T-helper 1 cell treated with Interleukin-12 subunit alpha and Interleukin-12 subunit beta and Interleukin-4 antibody, amounts not matched to agents 30 μg/mL and 1 μg/mL, for 36 hours (primary cell): ENCODE results near the gene TMCC1.
"Not testable (repeated sequence)": the region's sequence is repeated elsewhere in the genome, so short reads cannot be mapped to it uniquely, and the experiment has no call there.

Experiments
- H3K27ac Mint-ChIP-seq: one replicate; pipeline ENCODE4 v1.8.0; 2021; ENCODE audit warnings: mild to moderate bottlenecking, mixed read lengths
- H3K27me3 Mint-ChIP-seq: one replicate; pipeline ENCODE4 v1.8.0; 2021; ENCODE audit warnings: low read depth, mixed read lengths
- H3K36me3 Mint-ChIP-seq: one replicate; pipeline ENCODE4 v1.8.0; 2021; ENCODE audit warnings: low read depth, mixed read lengths
- H3K4me1 Mint-ChIP-seq: one replicate; pipeline ENCODE4 v1.8.0; 2021; ENCODE audit warnings: low read depth, mixed read lengths
- H3K4me3 Mint-ChIP-seq: one replicate; pipeline ENCODE4 v1.8.0; 2021; ENCODE audit warnings: mild to moderate bottlenecking, moderate library complexity, mixed read lengths
- H3K9me3 Mint-ChIP-seq: one replicate; pipeline ENCODE4 v1.8.0; 2021; ENCODE audit warnings: mixed read lengths

Gene TMCC1

DNA sequence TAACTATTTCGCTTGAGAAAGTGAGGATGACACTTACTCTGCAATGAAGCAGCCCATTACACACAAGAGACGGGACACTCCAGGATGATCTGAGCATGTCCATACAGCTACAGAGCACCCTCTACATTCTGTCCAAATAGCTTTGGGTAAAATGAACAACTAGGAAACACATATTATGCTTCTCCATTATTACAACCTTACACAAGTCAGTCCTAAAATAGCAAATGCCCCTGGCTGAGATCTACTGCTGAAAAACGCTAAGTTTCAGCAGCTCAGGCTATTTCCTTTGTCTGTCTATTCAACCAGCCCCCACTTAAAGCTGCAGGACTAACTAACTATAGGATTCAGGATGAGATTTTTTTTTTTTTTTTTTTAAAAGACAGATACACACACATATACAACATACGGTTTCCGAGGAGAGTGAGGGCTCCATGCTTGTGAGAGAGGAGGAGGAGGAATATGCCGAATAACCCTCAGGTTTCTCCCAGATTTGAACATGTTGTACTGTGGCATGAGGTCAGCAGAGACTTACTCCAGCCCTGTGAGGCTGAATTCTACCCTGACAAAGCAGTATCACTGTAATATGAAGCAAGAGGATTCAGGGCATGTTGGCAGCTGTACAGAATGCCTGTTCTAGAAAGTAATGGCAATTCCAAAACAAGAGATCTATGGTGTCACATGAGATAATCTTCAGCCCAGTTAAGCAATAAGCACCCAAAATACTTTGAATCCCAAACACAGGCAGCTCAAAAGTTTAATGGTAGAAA lies 169.8 kb downstream of the TMCC1 start:
- Mint-ChIP-seq H3K9me3 (no peaks in the 10 kb centered on the region), H3K27ac (no peak overlapping the region)

DNA sequence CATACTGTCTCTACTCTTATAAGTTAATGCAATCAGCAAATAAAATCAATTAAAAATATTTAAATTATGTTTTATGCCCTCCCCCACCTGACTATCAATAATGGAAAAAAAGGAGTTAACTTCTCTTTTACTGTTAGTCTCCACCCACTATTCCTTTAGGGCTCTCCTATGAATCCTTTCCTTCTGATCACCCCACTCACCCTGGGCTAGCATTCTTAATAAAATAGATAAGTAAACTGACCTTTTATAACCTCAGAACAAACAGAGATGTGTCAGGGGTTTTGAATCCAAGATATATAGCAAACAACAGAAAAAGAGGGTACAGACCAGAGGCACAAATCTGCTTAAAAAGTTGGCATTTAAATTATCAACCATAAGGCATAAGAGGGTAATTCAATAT lies 171.0 kb downstream of the TMCC1 start:
- Mint-ChIP-seq H3K27me3 (no peaks in the 10 kb centered on the region), H3K9me3 (no peaks in the 10 kb centered on the region), H3K4me1 (no peaks in the 10 kb centered on the region), H3K27ac (no peak overlapping the region), H3K36me3 (no peaks in the 10 kb centered on the region), H3K4me3 (no peak overlapping the region)

More for the DNA sequence above, 169.8 kb downstream of the TMCC1 start:
- Mint-ChIP-seq H3K4me1 (no peaks in the 10 kb centered on the region), H3K36me3 (no peaks in the 10 kb centered on the region), H3K27me3 (no peaks in the 10 kb centered on the region), H3K4me3 (no peak overlapping the region)

DNA sequence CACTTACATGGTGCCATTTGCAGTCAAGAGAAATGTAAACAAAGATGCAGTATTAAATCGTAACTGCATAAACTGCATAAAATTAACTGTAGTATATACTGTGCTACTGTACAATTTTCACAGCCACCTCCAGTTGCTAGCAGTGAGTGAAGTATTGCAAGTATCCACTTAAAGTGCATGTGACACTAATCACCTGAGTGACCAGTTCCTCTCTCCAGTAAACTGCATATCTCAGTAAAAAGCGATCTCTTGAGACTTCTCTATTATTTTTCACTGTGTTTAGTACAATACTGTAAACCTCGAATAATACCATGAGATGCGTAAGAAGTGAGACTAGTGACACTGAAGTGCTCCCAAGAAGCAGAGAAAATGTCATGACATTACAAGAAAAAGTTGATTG lies 175.3 kb downstream of the TMCC1 start:
- no peaks in the 10 kb centered on the region for H3K27me3 Mint-ChIP-seq
- peaks cover 3% of the 10 kb centered on the region for H3K4me1 Mint-ChIP-seq
- no peaks in the 10 kb centered on the region for H3K9me3 Mint-ChIP-seq
- H3K27ac Mint-ChIP-seq = no peak overlapping the region
- H3K4me3 Mint-ChIP-seq = no peak overlapping the region
- H3K36me3 Mint-ChIP-seq = no peaks in the 10 kb centered on the region

DNA sequence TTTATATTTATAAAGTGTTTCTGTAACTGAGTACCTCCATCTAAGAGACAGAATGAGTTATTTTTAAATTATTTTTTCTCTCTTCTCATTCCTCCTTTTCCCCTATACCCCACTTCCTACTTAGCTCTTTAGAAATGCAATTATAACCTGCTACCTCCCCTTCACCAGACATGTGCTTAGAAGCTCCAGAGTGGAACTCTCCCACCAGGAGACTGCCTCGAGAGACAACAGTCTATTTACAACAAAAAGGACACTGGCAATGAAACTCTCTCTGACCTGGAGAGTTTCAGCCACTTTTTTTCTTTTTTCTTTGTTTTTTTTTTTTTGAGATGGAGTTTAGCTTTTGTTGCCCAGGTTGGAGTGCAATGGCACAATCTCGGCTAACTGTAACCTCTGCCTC lies 177.7 kb downstream of the TMCC1 start:
- Mint-ChIP-seq H3K27ac (no peak overlapping the region), H3K27me3 (no peaks in the 10 kb centered on the region), H3K4me3 (no peak overlapping the region)

DNA sequence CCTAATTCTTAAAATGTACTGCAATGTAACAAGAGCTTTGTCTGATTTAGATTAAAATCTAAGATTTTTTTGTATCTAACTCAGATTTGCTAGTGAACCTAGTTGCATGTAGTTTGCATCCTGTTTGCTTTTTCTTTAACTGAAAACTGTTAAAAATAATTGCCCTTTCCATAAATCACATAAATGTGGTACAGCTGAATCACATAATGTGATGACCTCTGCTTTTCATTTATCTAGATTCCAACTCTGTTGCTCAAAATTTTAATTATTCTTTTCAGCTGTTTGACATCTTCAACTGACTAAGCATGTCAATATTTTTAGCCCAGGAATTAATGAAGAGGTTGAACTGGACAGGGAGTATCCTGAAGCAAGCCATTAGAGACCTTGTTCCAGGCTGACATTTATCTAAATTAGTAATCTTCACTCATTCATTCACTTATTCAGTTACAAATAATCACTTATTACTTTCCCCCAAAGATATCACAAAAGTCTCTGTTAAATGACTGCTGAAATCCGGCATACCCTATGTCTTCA lies 185.1 kb downstream of the TMCC1 start:
- H3K36me3 Mint-ChIP-seq = no peaks in the 10 kb centered on the region
- no peaks in the 10 kb centered on the region for H3K27me3 Mint-ChIP-seq
- no peak overlapping the region for H3K4me3 Mint-ChIP-seq
- no peaks in the 10 kb centered on the region for H3K4me1 Mint-ChIP-seq
- H3K27ac Mint-ChIP-seq = no peak overlapping the region
- H3K9me3 Mint-ChIP-seq = no peaks in the 10 kb centered on the region

More for the DNA sequence above, 177.7 kb downstream of the TMCC1 start:
- no peaks in the 10 kb centered on the region for H3K9me3 Mint-ChIP-seq
- peaks cover 3% of the 10 kb centered on the region for H3K4me1 Mint-ChIP-seq
- no peaks in the 10 kb centered on the region for H3K36me3 Mint-ChIP-seq

GRCh38 chr3:129705274-129705673 lies 188.2 kb downstream of the TMCC1 start:
- Mint-ChIP-seq H3K4me3 (no peak overlapping the region), H3K36me3 (no peaks in the 10 kb centered on the region), H3K4me1 (no peaks in the 10 kb centered on the region), H3K27me3 (no peaks in the 10 kb centered on the region), H3K27ac (no peak overlapping the region), H3K9me3 (no peaks in the 10 kb centered on the region)

- H3K27ac Mint-ChIP-seq = no peak overlapping the region
- no peaks in the 10 kb centered on the region for H3K27me3 Mint-ChIP-seq
- no peaks in the 10 kb centered on the region for H3K36me3 Mint-ChIP-seq
- no peak overlapping the region for H3K4me3 Mint-ChIP-seq
- no peaks in the 10 kb centered on the region for H3K9me3 Mint-ChIP-seq
- H3K4me1 Mint-ChIP-seq = no peaks in the 10 kb centered on the region
Measured at GRCh38 chr3:129703913-129704312, 189.6 kb downstream of the TMCC1 start.

GRCh38 chr3:129702934-129703712 lies 190.4 kb downstream of the TMCC1 start:
- Mint-ChIP-seq H3K36me3 (no peaks in the 10 kb centered on the region), H3K9me3 (peaks cover under 1% of the 10 kb centered on the region), H3K4me1 (no peaks in the 10 kb centered on the region), H3K27ac (no peak overlapping the region), H3K4me3 (no peak overlapping the region), H3K27me3 (no peaks in the 10 kb centered on the region)

DNA sequence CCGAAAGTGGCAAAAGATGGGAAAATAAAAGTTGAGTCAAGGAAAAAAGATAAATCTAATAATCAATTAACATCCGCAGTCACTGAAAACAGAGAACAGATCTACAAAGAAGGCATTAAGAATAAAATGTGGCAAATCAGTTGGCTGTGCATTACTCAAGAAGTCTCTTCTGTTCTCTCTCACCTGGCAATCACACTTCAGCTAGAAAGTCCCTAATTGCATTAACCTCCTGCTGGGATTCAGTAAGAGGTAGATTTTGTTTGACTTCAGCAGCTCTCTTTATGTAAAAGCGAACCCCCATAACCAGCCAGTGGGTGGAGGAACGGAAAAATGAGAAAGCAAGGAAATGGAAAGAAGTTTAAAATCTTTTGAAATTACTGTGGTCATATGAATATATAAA lies 192.3 kb downstream of the TMCC1 start:
- no peak overlapping the region for H3K27ac Mint-ChIP-seq
- H3K4me1 Mint-ChIP-seq = no peaks in the 10 kb centered on the region
- H3K27me3 Mint-ChIP-seq = no peaks in the 10 kb centered on the region
- peaks cover 13% of the 10 kb centered on the region for H3K9me3 Mint-ChIP-seq
- H3K4me3 Mint-ChIP-seq = no peak overlapping the region
- peaks cover 5% of the 10 kb centered on the region for H3K36me3 Mint-ChIP-seq

DNA sequence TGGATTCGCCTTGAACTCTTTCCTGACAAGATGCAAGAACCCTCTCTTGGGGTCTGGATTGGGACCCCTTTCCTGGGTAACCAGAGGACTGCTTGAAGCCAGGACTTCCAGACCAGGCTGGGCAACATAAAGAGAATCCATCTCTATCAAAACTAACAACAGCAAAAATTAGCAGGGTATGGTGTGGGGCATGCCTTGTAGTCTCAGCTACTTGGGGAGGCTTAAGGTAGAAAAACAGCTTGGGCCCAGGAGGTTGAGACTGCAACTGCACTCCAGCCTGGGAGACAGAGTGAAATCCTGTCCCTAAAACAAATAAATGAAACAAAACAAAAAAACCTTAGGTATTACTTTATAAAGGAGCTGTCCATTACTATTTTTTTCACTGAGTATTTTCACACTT lies 193.9 kb downstream of the TMCC1 start:
- Mint-ChIP-seq H3K4me3 (no peak overlapping the region), H3K27me3 (no peaks in the 10 kb centered on the region), H3K27ac (no peak overlapping the region)

GRCh38 chr3:129699199-129699598 lies 194.3 kb downstream of the TMCC1 start:
- H3K4me3 Mint-ChIP-seq = no peak overlapping the region
- H3K27ac Mint-ChIP-seq = no peak overlapping the region
- H3K4me1 Mint-ChIP-seq = no peaks in the 10 kb centered on the region
- H3K9me3 Mint-ChIP-seq = peaks cover 23% of the 10 kb centered on the region
- peaks cover 8% of the 10 kb centered on the region for H3K36me3 Mint-ChIP-seq
- H3K27me3 Mint-ChIP-seq = no peaks in the 10 kb centered on the region

More for the DNA sequence above, 193.9 kb downstream of the TMCC1 start:
- Mint-ChIP-seq H3K36me3 (peaks cover 8% of the 10 kb centered on the region), H3K9me3 (peaks cover 23% of the 10 kb centered on the region), H3K4me1 (no peaks in the 10 kb centered on the region)

GRCh38 chr3:129697229-129697969 lies 196.1 kb downstream of the TMCC1 start:
- Mint-ChIP-seq H3K36me3 (peaks cover 8% of the 10 kb centered on the region), H3K27me3 (no peaks in the 10 kb centered on the region), H3K9me3 (peaks cover 23% of the 10 kb centered on the region), H3K4me1 (no peaks in the 10 kb centered on the region), H3K27ac (no peak overlapping the region), H3K4me3 (no peak overlapping the region)

GRCh38 chr3:129696430-129696829 lies 197.1 kb downstream of the TMCC1 start:
- not testable (repeated sequence) for H3K36me3 Mint-ChIP-seq, H3K4me3 Mint-ChIP-seq

DNA sequence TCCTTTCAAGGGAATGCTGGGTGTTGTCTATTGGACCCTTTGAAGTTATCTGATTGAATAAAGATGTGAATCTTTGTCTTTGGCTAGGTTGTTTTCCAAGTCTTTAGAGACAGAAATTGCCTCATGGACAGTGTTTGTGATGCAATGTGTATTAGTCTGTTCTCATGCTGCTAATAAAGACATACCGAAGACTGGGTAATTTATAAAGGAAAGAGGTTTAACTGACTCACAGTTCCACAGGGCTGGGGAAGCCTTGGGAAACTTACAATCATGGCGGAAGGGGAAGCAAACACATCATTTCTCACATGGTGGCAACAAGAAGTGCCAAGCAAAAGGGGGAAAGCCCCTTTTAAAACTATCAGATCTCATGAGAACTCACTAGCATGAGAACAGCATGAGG lies 198.3 kb downstream of the TMCC1 start:
- H3K9me3 Mint-ChIP-seq = peaks cover 23% of the 10 kb centered on the region
- H3K27ac Mint-ChIP-seq = no peak overlapping the region
- H3K4me1 Mint-ChIP-seq = peaks cover 3% of the 10 kb centered on the region
- H3K27me3 Mint-ChIP-seq = no peaks in the 10 kb centered on the region
- peaks cover 8% of the 10 kb centered on the region for H3K36me3 Mint-ChIP-seq
- no peak overlapping the region for H3K4me3 Mint-ChIP-seq

More at GRCh38 chr3:129696430-129696829, 197.1 kb downstream of the TMCC1 start:
- not testable (repeated sequence) for H3K4me1 Mint-ChIP-seq, H3K27me3 Mint-ChIP-seq, H3K27ac Mint-ChIP-seq
- peaks cover 23% of the 10 kb centered on the region for H3K9me3 Mint-ChIP-seq
